GM19455 (cell line): ENCODE results near the gene CNOT3.
A peak's percentile ranks its signal among the peaks of the same experiment; 100 is the strongest.

Experiments
- ATAC-seq: cut with Tn5 transposase; IDR thresholded peaks from one replicate; pipeline ENCODE4 v1.9.1; 2021; ENCODE audit not compliant: unreplicated experiment

Gene CNOT3

DNA sequence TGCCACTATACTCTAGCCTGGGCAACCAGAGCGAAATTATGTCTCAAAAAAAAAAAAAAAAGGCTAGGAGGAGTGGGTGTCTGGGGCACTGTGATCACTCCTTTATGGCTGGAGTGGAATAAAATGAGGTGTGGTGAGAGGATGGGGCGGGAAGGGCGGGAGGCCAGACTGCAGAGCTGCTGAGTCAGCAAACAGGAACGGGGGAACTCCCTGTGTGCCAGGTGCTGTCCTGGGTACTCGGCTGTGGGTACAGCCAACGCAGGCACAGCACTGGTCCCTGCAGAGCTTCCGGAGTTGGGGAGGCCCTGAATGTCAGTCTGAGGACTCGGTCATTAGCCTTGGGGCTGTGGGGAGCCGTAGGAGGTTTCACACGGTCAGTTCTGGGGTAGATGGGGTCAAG, 16.3 kb upstream of the CNOT3 start:
- ATAC-seq = no peak

DNA sequence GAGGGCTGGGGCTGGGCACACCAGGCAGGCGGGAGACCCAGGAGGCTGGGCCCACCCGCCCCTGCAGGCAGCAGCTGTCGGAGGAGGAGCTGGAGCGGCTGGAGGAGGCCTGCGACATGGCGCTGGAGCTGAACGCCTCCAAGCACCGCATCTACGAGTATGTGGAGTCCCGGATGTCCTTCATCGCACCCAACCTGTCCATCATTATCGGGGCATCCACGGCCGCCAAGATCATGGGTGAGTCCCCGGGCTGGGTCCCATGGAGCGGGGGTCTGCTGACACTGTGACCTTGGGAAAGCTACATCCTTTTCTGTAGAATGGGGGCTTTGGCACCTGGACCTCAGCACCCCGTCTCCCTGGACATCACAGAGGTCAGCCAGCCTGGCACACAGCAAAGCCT, 13.9 kb upstream of the CNOT3 start:
- ATAC-seq = no peak

DNA sequence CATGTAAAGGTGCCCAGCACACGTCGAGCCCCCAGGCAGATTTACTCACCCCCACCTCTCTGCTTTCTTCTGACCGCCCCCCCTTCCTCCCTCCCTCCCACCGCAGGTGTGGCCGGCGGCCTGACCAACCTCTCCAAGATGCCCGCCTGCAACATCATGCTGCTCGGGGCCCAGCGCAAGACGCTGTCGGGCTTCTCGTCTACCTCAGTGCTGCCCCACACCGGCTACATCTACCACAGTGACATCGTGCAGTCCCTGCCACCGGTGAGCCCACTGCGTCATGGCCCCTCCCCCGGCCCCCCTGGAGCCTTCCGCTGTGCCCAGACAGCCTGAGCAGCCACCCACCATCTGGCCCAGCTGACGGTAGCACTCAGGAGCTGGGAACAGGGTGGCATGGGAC, 13.2 kb upstream of the CNOT3 start:
- no peak for ATAC-seq

DNA sequence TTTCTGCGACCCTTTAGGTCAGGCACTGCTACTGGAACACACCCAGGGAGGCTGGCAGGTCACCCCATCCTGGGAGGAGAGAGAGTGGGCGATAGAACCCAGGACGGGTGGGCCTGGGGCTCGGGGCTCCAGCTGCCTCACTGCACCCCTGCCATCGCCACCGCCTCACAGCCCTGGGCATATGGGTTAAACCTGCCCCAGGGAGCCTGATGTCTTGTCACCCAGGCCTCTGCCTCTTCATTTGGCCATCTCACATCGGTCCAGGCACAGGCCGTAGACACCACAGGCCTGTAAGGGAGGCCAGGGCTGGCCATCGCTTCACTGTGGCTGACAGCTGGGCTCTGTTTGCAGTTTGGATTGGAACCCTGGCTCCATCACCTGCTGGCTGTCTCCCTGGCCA, 11.8 kb upstream of the CNOT3 start:
- no peak for ATAC-seq

DNA sequence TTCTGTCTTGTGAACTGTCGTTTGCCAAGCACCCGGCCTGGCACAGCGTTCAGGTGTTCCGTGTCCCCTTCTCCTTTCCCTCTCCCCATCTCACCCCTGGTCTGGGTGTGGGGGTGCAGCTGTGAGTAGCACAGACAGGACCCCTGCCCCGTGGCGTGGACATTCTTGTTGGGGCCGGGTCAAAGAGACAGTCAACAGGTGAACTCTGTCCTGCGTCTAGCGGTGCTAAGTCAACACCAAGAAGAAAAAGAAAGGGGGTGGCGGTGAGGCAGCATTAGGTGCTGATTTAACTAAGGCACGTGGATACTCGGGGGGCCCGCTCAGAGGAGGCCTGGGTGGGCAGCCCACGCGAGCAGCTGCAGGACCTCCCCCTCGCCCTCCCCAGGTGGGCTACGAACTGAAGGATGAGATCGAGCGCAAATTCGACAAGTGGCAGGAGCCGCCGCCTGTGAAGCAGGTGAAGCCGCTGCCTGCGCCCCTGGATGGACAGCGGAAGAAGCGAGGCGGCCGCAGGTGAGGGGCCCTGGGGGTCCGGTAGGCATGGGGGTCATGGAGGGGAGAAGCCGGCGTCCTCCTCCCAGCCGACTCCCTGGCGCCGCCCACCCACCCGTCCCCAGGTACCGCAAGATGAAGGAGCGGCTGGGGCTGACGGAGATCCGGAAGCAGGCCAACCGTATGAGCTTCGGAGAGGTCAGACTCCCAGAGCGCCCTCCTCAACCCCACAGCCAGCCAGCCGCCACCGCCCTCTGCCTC, 9.7 kb upstream of the CNOT3 start:
- no peak for ATAC-seq

- ATAC-seq = no peak
These were observed 9.2 kb upstream of the CNOT3 start for GRCh38 chr19:54128441-54128725.

- no peak for ATAC-seq
These were observed 8.6 kb upstream of the CNOT3 start for GRCh38 chr19:54128796-54129616.

- no peak for ATAC-seq
These were observed 8.0 kb upstream of the CNOT3 start for GRCh38 chr19:54129617-54129996.

GRCh38 chr19:54133312-54133956, 4.1 kb upstream of the CNOT3 start:
- no peak for ATAC-seq

DNA sequence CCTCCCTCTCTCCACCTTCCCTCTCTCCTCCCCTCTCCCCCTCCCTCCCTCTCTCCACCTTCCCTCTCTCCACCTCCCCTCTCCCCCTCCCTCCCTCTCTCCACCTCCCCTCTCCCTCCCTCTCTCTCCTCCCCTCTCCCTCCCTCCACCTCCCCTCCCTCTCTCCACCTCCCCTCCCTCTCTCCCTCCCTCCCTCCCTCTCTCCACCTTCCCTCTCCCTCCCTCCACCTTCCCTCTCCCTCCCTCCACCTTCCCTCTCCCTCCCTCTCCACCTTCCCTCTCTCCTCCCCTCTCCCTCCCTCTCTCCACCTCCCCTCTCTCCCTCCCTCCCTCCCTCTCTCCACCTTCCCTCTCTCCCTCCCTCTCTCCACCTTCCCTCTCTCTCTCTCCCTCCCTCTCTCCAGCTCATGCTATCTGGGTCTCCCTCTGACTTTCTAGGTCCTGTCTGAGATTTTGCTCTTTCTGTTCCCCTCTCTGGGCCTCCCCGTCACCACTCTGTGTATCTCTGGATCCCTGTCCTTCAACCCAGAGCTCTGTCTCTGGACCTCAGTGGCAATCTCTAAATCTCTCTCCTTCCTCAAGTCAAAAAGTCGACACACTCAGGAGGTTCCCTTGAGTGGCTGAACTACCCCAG, 3.5 kb upstream of the CNOT3 start:
- ATAC-seq = no peak

- no peak for ATAC-seq
These were observed 1.3 kb upstream of the CNOT3 start for GRCh38 chr19:54136086-54136863.

DNA sequence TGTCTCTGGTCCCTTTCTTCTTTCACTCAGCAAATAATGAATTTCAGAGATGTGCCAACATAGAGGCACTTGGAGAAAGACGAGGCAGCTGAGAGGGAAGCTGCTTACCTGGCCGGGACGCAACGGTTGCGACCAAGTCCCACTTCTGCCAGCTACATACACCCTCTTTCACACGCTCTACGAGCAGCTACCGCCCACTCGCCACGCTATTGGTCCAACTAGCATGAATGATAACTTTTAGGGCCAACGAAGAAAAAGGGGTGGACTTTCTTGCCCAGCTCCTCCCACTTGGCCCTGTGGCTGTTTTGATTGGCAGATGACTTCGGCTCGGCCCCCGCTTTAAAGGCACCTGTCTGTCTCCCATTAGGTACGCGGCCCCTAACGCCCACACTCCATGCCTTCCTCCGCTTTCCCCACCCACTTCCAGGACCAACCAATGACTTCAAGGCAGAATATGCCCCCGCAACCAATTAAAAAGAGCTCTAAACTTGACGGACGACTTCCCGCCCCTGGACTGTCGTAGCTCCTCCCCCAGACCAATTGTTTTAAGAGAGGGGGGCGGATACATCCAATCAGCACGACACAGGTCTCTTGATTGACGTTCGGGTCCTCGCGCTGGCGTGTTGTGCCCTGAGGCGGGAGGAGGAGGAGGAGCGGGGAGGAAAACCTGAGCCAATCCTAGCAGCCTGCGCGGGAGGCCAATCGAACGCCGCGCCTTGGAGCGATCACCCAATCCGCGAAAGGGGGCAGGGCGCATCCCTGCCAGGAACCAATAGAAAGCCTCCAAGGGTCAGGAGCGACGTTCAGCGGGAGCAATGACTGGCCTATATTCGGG, 481 bp upstream of the CNOT3 start:
- peak; percentile 78 for ATAC-seq

- no peak for ATAC-seq
These were observed 1.1 kb downstream of the CNOT3 start for GRCh38 chr19:54138489-54139256.

DNA sequence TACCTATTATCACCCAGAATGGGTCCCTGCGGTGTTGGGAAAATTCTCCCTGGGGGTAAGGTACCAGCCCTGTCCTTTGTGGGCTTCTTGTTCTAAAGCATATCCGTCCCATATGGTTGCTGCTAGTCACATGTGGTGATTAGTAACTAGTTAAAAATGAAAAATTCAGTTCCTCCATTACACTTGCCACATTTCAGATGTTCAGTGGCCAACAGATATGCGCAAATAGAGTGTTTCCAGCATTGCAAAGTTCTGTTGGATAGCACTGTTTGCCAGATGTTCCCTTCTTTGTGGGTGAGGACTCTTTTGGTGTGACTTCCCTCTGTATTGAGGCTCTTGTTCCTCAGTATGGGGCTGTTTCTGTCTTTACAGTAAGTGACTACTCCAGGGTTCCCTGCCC, 3.8 kb downstream of the CNOT3 start:
- no peak for ATAC-seq

DNA sequence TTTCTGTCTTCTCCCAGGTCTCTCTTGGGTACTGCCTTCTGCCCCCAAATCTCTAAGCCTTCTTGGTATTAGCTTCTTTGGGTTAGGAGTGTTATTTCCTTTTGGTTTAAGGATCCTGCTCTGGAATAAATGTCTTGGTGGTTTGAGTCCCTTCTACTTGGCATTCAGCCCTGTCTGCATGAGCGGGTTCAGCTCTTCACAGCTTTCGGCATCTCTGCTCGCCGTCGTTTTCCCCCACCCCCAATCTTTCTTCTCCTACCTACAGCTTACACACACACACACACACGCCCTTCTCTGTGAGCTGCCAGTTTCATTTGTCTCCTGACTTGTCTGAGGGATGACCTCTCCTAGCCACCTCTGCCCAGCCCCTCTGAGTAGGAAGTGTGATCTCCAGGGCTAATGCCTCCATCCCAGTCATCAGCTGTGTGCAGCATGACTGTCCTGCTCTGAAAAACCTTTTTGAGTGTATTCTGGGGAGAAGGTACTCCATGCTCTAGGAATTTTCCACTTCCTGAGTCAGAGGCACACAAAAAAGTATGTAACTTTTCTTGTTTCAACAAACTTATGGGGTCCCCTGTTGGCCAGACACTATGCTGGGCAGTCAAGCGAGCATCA, 4.7 kb downstream of the CNOT3 start:
- no peak for ATAC-seq

DNA sequence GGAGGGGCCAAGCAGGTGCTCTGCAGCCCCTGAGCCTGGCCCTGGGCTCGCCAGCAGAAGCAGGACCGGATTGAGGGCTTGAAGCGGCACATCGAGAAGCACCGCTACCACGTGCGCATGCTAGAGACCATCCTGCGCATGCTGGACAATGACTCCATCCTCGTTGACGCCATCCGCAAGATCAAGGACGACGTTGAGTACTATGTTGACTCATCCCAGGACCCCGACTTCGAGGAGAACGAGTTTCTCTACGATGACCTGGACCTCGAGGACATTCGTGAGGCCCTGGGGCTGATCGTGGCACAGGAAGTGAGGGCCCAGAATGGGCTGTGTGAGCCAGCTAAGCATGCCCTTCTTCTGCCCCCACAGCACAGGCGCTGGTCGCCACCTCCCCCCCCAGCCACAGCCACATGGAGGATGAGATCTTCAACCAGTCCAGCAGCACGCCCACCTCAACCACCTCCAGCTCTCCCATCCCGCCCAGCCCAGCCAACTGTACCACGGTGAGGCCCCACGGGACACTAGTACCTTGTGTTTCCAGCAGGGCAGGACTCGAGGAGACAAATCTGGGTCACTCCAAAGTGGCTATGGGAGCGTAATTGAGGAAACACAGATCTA, 8.1 kb downstream of the CNOT3 start:
- ATAC-seq = no peak

DNA sequence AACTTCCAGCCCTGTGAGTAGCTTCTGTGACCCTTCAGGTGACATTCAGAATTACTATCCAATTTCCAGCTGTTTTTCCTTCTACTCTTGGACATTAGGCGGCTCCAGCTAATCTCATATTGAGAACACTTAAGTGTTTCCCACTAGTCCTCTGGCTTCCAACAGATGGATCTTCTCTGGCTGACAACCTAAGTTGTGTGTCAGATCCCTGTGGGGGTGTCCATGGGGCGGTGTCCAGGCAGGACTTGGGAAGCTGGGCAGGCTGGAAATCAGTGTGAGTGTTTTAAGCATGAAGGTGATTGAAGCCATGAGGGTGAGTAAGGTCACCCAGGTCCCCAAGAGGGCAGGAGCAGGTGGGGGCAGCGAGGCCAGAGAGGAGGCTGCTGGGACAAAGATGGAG, 10.1 kb downstream of the CNOT3 start:
- ATAC-seq = no peak

- ATAC-seq = no peak
These were observed 10.6 kb downstream of the CNOT3 start for GRCh38 chr19:54148158-54148557.
